Spinal cord (tissue), 10 donors: ENCODE results near the gene ZNF296. TPM values are rescaled to one million over a fixed set of nuclear protein-coding genes. Genes with fewer than 3 reads are reported as not detected.

Source experiments
- DNase-seq, 6 donors: peaks; one replicate each; pipeline versions ENCODE4 v3.0.0 to v3.0.0-alpha.2; 2013 to 2015; ENCODE audit warnings: low spot score in 6 of 6, low read depth in 4 of 6
- H3K27ac ChIP-seq: one replicate; pipeline ENCODE4 v1.5.1; 2013; ENCODE audit warnings: low read depth, low read length, control low read depth
- H3K27me3 ChIP-seq: one replicate; pipeline ENCODE4 v1.6.1; 2013; ENCODE audit warnings: low read length; ENCODE audit not compliant: control insufficient read depth, insufficient read depth
- H3K36me3 ChIP-seq: one replicate; pipeline ENCODE4 v1.6.1; 2013; ENCODE audit warnings: low read length; ENCODE audit not compliant: control insufficient read depth, insufficient read depth
- H3K4me1 ChIP-seq: one replicate; pipeline ENCODE4 v1.6.1; 2013; ENCODE audit warnings: low read length; ENCODE audit not compliant: control insufficient read depth, insufficient read depth
- H3K4me3 ChIP-seq: one replicate; pipeline ENCODE4 v1.5.1; 2013; ENCODE audit warnings: low read depth, low read length, control low read depth
- H3K9me3 ChIP-seq: one replicate; pipeline ENCODE4 v1.6.1; 2013; ENCODE audit warnings: low read length; ENCODE audit not compliant: control insufficient read depth, insufficient read depth
- WGBS: methylation state at CpG from one replicate; pipeline ENCODE4 v1.1.5; 2013; ENCODE audit warnings: missing lambda C conversion rate; ENCODE audit not compliant: insufficient coverage; 5-methylcytosine and 5-hydroxymethylcytosine counted together
- polyA plus RNA-seq, 2 donors: library from polyadenylated mRNA; unstranded; fragments of 120-200 nt; gene quantifications; one replicate each; pipeline ENCODE4 v1.2.1, GENCODE V29; 2013; ENCODE audit not compliant: insufficient read length in 2 of 2
- total RNA-seq, 2 donors: library from RNA; depleted of rRNA in 1 of 2; stranded (reverse); fragments of 120-200 nt in 1 of 2; fragments of >200 nt in 1 of 2; gene quantifications; one replicate each; pipeline versions ENCODE4 v1.2.3 to v1.2.4, GENCODE V29; 2013 to 2014
- donor health status: healthy.

The ZNF296 gene
- total and polyA plus RNA-seq, 4 donors = 0.22 to 3.4 (median 1.7) TPM

DNA sequence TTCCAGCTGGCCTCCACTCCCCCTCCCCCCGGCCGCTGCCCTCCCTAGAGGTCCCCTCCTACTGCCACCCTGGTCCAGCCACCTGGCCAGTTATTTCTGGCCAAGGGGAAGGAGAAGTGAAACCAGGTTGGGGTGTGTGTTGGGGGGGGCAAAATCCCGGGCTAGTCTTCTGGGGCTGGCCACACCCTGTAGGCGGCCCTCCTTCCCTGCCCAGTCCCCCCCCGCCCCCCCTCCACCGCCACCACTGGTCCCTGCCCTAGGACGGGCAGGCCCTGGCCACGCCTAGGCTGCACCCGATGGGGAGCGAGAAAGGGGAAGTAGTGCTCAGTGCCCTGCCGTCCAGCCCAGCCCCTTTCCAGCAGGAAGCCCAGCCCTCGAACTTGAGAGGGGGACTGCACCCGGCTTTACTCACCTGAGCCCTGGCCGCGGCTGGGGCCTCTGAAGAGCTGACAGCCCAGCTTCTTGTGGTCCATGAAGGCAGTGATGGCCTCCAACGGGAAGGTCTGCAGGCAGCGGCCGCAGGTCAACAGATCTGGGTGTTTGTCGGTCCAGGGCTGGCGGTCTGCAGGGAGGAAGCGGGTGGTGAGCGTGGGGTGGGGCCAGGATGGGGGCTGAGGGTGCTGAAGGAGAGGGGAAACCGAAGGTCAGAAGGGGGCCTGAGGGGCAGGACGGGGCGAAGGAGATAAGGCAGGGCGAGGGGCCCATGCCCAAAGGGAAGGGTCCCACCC is 813 bp downstream of the ZNF296 start:
- peaks cover 14% of the 10 kb centered on the region for H3K27me3 ChIP-seq
- H3K9me3 ChIP-seq = no peaks in the 10 kb centered on the region
- 12% methylated on average over 20 of the region's 26 CpGs for WGBS
- DNase-seq = no peak
- peaks cover 30% of the 10 kb centered on the region for H3K4me1 ChIP-seq
- no peak overlapping the region for H3K4me3 ChIP-seq
- H3K27ac ChIP-seq = no peak overlapping the region
- peaks cover 26% of the 10 kb centered on the region for H3K36me3 ChIP-seq

- Histone ChIP-seq H3K27ac (no peak overlapping the region), H3K9me3 (no peaks in the 10 kb centered on the region), H3K36me3 (peaks cover 33% of the 10 kb centered on the region), H3K27me3 (peaks cover 14% of the 10 kb centered on the region), H3K4me3 (no peak overlapping the region), H3K4me1 (peaks cover 24% of the 10 kb centered on the region)
- 60% methylated on average over 5 of the region's 11 CpGs for WGBS
- DNase-seq = no peak
These were observed 1.5 kb downstream of the ZNF296 start for GRCh38 chr19:45074744-45075300.

DNA sequence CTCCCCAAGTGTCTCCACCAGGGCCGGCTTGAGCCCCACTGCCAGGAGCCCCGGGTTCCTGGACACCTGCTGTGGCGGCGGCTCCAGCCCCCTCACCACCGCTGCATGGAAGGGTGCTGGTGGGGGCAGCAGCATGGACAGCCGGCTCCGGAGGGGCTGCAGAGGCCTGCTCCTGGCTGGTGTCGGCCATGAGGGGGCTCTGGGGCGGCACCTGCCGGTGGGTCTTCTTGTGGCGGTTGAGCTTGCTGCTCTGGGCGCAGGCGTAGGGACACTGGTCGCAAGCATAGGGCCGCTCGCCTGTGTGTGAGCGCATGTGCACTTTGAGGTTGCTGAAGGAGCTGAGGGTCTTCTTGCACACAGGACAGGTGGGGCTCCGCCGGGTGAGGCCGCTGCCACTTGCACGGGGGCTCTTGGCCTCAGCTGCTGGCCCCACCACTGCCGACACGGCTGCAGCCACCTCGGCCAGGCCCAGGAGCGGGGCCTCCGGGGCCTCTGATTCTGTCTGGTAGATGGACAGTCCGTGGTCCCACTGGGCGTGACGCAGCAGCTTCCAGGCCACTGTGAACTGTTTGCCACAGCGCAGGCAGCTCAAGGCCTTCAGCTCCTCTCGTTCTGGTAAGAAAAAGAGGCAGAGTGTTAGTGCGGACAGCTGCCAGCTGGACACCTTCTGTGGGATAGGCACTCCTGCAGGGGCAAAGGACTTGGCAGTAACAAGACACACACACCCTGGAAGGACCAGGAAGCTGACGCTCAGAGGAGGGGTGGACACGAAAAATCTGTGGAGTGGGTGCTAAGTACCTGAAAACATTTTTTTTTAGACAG is 4.1 kb downstream of the ZNF296 start:
- 86% methylated on average over 33 of the region's 34 CpGs for WGBS

DNA sequence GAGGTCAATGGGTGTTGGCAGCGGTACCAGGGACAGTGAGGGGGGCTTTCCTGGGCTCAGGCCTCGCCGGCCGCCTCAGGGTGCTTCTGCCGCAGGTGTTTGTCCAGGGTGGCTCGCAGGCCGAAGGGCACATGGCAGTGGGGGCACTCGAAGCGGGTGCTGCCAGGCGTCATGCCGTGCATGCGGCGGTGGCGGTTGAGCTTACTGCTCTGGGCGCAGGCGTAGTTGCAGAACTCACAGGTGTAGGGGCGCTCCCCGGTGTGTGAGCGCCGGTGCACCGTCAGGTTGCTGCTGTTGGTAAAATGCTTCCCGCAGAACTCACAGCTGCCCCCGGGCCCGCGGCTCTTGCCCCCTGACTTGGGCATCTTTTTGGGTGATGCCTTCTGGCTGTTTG is 4.7 kb downstream of the ZNF296 start:
- Histone ChIP-seq H3K4me3 (no peak overlapping the region), H3K27ac (no peak overlapping the region), H3K27me3 (peaks cover 9% of the 10 kb centered on the region), H3K36me3 (peaks cover 65% of the 10 kb centered on the region), H3K4me1 (peaks cover 14% of the 10 kb centered on the region), H3K9me3 (no peaks in the 10 kb centered on the region)
- DNase-seq = no peak
- WGBS = 94% methylated on average over 25 of the region's 25 CpGs

More for the DNA sequence above, 4.1 kb downstream of the ZNF296 start:
- no peak overlapping the region for H3K4me3 ChIP-seq
- H3K36me3 ChIP-seq = peaks cover 59% of the 10 kb centered on the region
- H3K4me1 ChIP-seq = peaks cover 16% of the 10 kb centered on the region
- no peaks in the 10 kb centered on the region for H3K9me3 ChIP-seq
- peaks cover 14% of the 10 kb centered on the region for H3K27me3 ChIP-seq
- no peak overlapping the region for H3K27ac ChIP-seq
- DNase-seq = no peak

DNA sequence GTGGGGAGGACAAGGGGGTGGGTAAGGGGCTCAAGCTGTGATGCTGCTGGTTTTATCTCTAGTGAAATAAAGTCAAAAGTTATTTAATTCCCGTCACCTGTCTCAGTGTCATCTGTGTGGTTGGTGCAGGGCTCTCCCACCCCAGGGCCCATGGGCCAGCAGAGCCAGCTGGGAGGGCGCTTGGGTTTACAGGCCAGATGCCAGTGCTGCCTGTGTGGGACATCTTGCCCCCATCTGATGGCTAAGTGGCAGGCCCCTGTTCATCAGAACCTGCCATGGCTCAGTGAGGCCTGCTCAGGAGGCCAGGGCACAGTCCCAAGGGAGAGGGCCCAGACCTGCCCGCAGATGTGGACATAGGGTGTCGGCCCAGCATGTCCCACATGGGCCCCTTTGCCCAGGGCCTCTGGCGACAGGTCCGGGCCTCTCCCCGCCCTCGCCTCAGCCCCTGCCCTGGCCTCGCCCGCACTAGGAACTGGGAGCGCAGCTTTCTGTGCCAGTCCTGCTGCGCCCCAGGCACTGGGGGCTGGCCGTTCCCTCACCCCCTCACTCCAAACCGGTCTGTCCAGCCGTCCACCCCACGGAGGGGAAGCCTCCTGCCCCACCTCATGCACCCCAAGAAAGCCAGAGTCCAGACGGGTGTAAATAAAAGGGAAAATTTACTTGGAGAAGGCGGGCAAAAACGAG is 5.3 kb downstream of the ZNF296 start:
- WGBS = 95% methylated on average over 14 of the region's 19 CpGs
- H3K27me3 ChIP-seq = peaks cover 7% of the 10 kb centered on the region
- no peaks in the 10 kb centered on the region for H3K9me3 ChIP-seq
- H3K27ac ChIP-seq = no peak overlapping the region
- H3K4me3 ChIP-seq = no peak overlapping the region
- peaks cover 12% of the 10 kb centered on the region for H3K4me1 ChIP-seq
- no peak for DNase-seq
- peaks cover 68% of the 10 kb centered on the region for H3K36me3 ChIP-seq

DNA sequence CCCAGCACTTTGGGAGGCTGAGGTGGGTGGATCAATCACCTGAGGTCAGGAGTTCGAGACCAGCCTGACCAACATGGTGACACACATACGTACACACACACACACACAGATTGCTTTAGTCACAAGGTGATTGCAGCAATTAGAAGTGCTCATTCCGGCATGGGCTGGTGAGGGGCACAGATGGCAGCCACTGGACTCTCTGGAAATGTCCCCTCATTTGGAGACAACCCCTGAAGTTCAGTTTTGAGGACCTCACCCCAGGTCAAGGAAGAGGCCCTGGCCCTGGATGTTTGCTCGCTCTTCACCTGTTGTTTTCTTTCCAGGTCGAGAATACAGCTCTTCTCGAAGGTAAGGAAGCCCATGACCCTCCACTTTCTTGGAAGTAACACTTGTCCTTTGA is 6.1 kb downstream of the ZNF296 start:
- no peak overlapping the region for H3K27ac ChIP-seq
- H3K4me3 ChIP-seq = no peak overlapping the region
- no peak for DNase-seq
- H3K9me3 ChIP-seq = no peaks in the 10 kb centered on the region
- peaks cover 3% of the 10 kb centered on the region for H3K27me3 ChIP-seq
- 94% methylated on average over 4 of the region's 6 CpGs for WGBS
- peaks cover 6% of the 10 kb centered on the region for H3K4me1 ChIP-seq
- H3K36me3 ChIP-seq = peaks cover 74% of the 10 kb centered on the region

- Histone ChIP-seq H3K27ac (no peak overlapping the region), H3K27me3 (no peaks in the 10 kb centered on the region), H3K4me1 (no peaks in the 10 kb centered on the region), H3K9me3 (no peaks in the 10 kb centered on the region), H3K4me3 (no peak overlapping the region), H3K36me3 (peaks cover 86% of the 10 kb centered on the region)
- no peak for DNase-seq
- WGBS = 68% methylated on average over 10 of the region's 13 CpGs
These were observed 7.2 kb downstream of the ZNF296 start for GRCh38 chr19:45069056-45069455.

DNA sequence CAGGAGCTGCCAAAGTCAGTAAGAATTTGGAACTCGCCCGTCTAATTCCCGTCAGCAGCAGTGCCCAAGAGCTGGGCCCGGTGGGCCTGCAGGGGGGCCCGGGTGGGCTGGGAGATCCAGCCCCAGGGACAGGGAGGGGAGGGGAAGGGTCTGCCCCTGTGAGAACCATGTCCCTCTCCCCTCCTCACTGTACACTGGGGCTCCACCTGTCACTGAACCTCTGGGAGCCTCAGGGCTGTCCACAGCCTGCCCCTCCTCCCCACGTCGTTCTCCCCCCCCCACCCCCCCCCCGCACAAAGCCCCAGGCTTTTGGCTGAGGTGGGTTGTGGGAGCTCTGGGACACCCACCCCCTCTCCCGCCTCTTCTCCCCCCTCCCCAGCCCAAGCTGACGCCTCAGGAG is 8.2 kb downstream of the ZNF296 start:
- Histone ChIP-seq H3K27ac (no peak overlapping the region), H3K4me3 (no peak overlapping the region), H3K27me3 (no peaks in the 10 kb centered on the region), H3K9me3 (no peaks in the 10 kb centered on the region), H3K36me3 (peaks cover 93% of the 10 kb centered on the region), H3K4me1 (no peaks in the 10 kb centered on the region)
- no peak for DNase-seq
- 87% methylated on average over 5 of the region's 10 CpGs for WGBS

DNA sequence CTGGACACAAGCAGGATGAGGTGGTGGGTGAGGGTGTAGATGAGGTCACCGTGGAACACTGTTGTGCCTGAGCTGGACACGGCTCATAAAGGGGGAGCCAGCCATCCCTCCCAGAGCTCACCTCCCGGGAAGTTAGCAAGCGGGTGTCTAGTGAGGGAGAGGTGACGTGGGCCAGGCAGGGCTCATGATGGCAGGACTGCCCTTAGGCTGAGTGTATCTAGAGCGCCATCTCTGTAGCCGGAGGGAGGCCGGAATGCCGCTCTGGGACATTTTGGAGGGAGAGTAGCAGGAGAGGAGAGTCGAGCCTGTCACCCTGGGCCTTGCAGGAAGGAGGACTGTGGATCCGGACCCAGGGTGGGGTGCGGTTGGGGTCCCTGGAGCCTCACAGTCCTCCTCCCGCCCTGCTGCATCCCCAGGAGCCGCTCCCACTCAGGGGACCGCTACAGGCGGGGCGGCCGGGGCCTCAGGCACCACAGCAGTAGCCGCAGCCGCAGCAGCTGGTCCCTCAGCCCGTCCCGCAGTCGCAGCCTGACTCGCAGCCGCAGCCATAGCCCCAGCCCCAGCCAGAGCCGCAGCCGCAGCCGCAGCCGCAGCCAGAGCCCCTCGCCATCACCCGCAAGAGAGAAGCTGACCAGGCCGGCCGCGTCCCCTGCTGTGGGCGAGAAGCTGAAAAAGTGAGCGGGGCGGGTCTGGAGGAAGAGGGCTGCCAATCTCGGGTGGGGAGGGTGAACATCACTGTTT is 9.2 kb downstream of the ZNF296 start:
- Histone ChIP-seq H3K27ac (no peak overlapping the region), H3K9me3 (no peaks in the 10 kb centered on the region), H3K27me3 (no peaks in the 10 kb centered on the region), H3K4me1 (no peaks in the 10 kb centered on the region), H3K36me3 (peaks cover 97% of the 10 kb centered on the region), H3K4me3 (no peak overlapping the region)
- 90% methylated on average over 38 of the region's 38 CpGs for WGBS
- DNase-seq = no peak
